Thoracic aorta (tissue), 2 donors: Measurements from ENCODE around the gene NLGN4X. TPM values are rescaled to one million over a fixed set of nuclear protein-coding genes. Genes with fewer than 3 reads are reported as not detected.

Experiments
- ATAC-seq: fragments of 150-250 bp; one replicate; pipeline ENCODE4 v1.8.0; 2017; ENCODE audit warnings: low read depth; ENCODE audit not compliant: insufficient number of reproducible peaks, low FRiP score
- DNase-seq: peaks from one replicate; pipeline ENCODE4 v3.0.0-alpha.2; 2020; ENCODE audit warnings: low spot score
- H3K27ac ChIP-seq, 2 donors: fragments of 200-600 bp; sonication (generic); 1 replicate in 1 of 2; 2 replicates in 1 of 2; pipeline ENCODE4 v1.5.1; 2016; ENCODE audit warnings: mild to moderate bottlenecking in 2 of 2, moderate library complexity in 2 of 2
- H3K27me3 ChIP-seq: fragments of 200-600 bp; sonication (generic); replicated peaks from 2 replicates; pipeline ENCODE4 v1.6.0; 2016; ENCODE audit warnings: mild to moderate bottlenecking; ENCODE audit not compliant: insufficient read depth
- H3K36me3 ChIP-seq: fragments of 200-600 bp; sonication (generic); one replicate; pipeline ENCODE4 v1.5.1; 2016
- H3K4me1 ChIP-seq, 2 donors: fragments of 200-600 bp; sonication (generic); 1 replicate in 1 of 2; 2 replicates in 1 of 2; pipeline versions ENCODE4 v1.5.1 to v1.6.0; 2016; ENCODE audit warnings: low read depth in 2 of 2, mild to moderate bottlenecking in 1 of 2; ENCODE audit not compliant: control insufficient read depth in 1 of 2
- H3K4me3 ChIP-seq: fragments of 200-600 bp; sonication (generic); 2 replicates; pipeline ENCODE4 v1.5.1; 2016; ENCODE audit warnings: mild to moderate bottlenecking
- H3K9me3 ChIP-seq: fragments of 200-600 bp; sonication (generic); 2 replicates; pipeline ENCODE4 v1.5.1; 2016
- CTCF ChIP-seq: fragments of 200-600 bp; sonication (generic); IDR thresholded peaks from one replicate; pipeline ENCODE4 v1.5.1; 2019; ENCODE audit warnings: antibody characterized with exemption
- total RNA-seq, 2 donors: library from RNA; depleted of rRNA; stranded (reverse); fragments of >200 nt; gene quantifications; one replicate each; pipeline versions ENCODE4 v1.1.0 to v1.2.3, GENCODE V29; 2016

NLGN4X gene
- total RNA-seq, 2 donors from 2014 or later, result 0.95 to 2.7 TPM

GRCh38 chrX:6024204-6024603, 204.5 kb downstream of the NLGN4X start:
- no peaks in the 10 kb centered on the region for H3K9me3 ChIP-seq
- TF ChIP-seq CTCF, result no peak
- no peak for ATAC-seq
- H3K4me3 ChIP-seq, result no peak overlapping the region
- no peaks in the 10 kb centered on the region for H3K4me1 ChIP-seq
- H3K36me3 ChIP-seq, result no peaks in the 10 kb centered on the region
- no peak overlapping the region for H3K27ac ChIP-seq
- H3K27me3 ChIP-seq, result no peaks in the 10 kb centered on the region
- no peak for DNase-seq

DNA sequence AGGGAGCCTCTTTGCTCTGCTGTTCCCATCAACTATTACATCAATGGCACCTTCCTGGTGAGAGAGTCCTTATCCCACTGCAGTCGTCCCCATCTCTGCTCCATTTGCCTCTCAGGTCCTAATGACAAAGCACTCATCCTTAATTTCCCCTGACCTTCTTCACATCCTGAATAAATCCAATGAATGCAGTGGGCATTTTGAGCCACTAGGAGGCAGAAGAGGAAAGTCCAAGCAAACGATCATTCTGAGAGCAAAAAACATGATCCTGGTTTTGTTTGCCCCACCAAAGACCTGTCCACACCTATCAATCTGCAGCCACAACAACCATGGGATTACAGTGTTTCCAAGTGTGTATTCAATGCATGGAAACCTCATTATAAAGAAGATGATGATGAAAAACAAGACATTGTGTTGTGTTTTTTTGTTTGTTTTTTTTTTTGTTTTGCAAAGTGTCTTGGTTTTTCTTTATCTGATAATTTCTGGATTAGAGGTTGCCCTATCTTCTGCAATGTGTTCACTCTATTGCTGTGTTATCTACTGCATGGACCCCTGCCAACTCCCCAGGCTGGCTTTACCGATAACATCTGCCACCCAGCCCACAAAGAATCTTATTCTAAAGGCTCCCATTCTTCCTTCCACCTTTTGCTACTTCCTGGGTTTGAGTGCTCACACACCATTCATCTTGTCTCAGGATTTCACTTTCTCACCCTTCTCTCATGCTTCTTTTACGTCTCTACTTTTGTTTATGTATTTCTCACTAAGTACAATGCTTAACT, 207.2 kb downstream of the NLGN4X start:
- Histone ChIP-seq H3K27ac (no peak overlapping the region), H3K4me1 (no peaks in the 10 kb centered on the region), H3K9me3 (no peaks in the 10 kb centered on the region), H3K4me3 (no peak overlapping the region), H3K36me3 (no peaks in the 10 kb centered on the region), H3K27me3 (no peaks in the 10 kb centered on the region)
- DNase-seq, result no peak
- ATAC-seq, result no peak
- TF ChIP-seq CTCF, result no peak

DNA sequence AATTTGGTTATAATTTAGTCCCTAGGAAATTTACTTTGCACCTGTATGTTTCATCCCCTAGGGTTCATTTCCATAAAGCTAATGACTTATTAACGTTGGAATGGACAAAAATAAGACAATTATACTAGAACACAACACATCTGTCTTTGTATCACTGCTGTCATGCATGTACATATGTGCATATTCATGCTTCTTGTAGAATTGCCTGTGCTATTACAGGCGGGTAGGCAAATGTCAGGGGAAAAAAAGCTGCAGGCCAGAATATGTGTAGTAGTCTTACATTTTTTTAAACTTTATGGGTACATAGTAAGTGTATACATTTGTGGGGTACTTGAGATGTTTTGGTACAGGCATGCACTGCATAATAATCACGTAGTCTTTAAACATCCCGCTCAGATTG, 209.6 kb downstream of the NLGN4X start:
- DNase-seq (no peak), ATAC-seq (no peak)
- H3K36me3 ChIP-seq, result no peaks in the 10 kb centered on the region
- no peak overlapping the region for H3K27ac ChIP-seq
- no peaks in the 10 kb centered on the region for H3K9me3 ChIP-seq
- TF ChIP-seq CTCF, result no peak
- no peaks in the 10 kb centered on the region for H3K27me3 ChIP-seq
- no peaks in the 10 kb centered on the region for H3K4me1 ChIP-seq
- H3K4me3 ChIP-seq, result no peak overlapping the region

GRCh38 chrX:6015423-6015822, 213.2 kb downstream of the NLGN4X start:
- TF ChIP-seq CTCF, result no peak
- H3K27me3 ChIP-seq, result no peaks in the 10 kb centered on the region
- no peak overlapping the region for H3K4me3 ChIP-seq
- H3K9me3 ChIP-seq, result no peaks in the 10 kb centered on the region
- DNase-seq (no peak), ATAC-seq (no peak)
- H3K36me3 ChIP-seq, result no peaks in the 10 kb centered on the region
- H3K27ac ChIP-seq, result no peak overlapping the region
- no peaks in the 10 kb centered on the region for H3K4me1 ChIP-seq

- DNase-seq (no peak), ATAC-seq (no peak)
- Histone ChIP-seq H3K36me3 (no peaks in the 10 kb centered on the region), H3K9me3 (no peaks in the 10 kb centered on the region), H3K27ac (no peak overlapping the region), H3K4me1 (no peaks in the 10 kb centered on the region), H3K4me3 (no peak overlapping the region), H3K27me3 (no peaks in the 10 kb centered on the region)
- no peak for TF ChIP-seq CTCF
Measured at GRCh38 chrX:6012357-6012756, 216.3 kb downstream of the NLGN4X start.
